Calu3 (cell line): ENCODE measurements around the gene CLCF1. TPM values are rescaled to one million over a fixed set of nuclear protein-coding genes. Genes with fewer than 3 reads are reported as not detected.

Experiments
- BruUV-seq: library from RNA; stranded (reverse); fragments of 400-500 nt; replicated peaks from 2 replicates; lab custom pipeline; 2021; lab: Mats Ljungman, UMichigan
- CTCF ChIA-PET: fragments of 300-600 bp; sonication (Branson Sonifier 250); formaldehyde crosslinking; loops from one replicate; lab custom pipeline; 2022; ENCODE audit warnings: antibody characterized with exemption; lab: Charles Lee
- DNase-seq: peaks from one replicate; pipeline ENCODE4 v3.0.0; 2022
- H3K27ac Mint-ChIP-seq: one replicate; pipeline ENCODE4 v1.8.0; 2022; ENCODE audit warnings: mixed read lengths; ENCODE audit not compliant: unreplicated experiment
- H3K27me3 Mint-ChIP-seq: one replicate; pipeline ENCODE4 v1.8.0; 2022; ENCODE audit warnings: mixed read lengths; ENCODE audit not compliant: unreplicated experiment
- H3K36me3 Mint-ChIP-seq: one replicate; pipeline ENCODE4 v1.8.0; 2022; ENCODE audit warnings: mild to moderate bottlenecking, moderate library complexity, mixed read lengths; ENCODE audit not compliant: insufficient read depth, unreplicated experiment
- H3K4me1 Mint-ChIP-seq: one replicate; pipeline ENCODE4 v1.8.0; 2022; ENCODE audit warnings: mild to moderate bottlenecking, low read depth, mixed read lengths; ENCODE audit not compliant: unreplicated experiment
- H3K4me3 Mint-ChIP-seq: one replicate; pipeline ENCODE4 v1.8.0; 2022; ENCODE audit warnings: mild to moderate bottlenecking, low read depth, moderate library complexity, mixed read lengths; ENCODE audit not compliant: unreplicated experiment
- H3K9me3 Mint-ChIP-seq: one replicate; pipeline ENCODE4 v1.8.0; 2022; ENCODE audit warnings: low read depth, mixed read lengths; ENCODE audit not compliant: unreplicated experiment
- CTCF ChIP-seq: fragments of 200-600 bp; IDR thresholded peaks from one replicate; pipeline ENCODE4 v1.8.0; 2022; ENCODE audit warnings: antibody characterized with exemption; ENCODE audit not compliant: unreplicated experiment
- intact Hi-C: fragments of 100-400 bp; cut with micrococcal nuclease; formaldehyde crosslinking; loops from one replicate; pipeline ENCODE4 v1.10.0; 2022; ENCODE audit not compliant: unreplicated experiment
- total RNA-seq: library from RNA; stranded (reverse); gene quantifications from 2 replicates; pipeline ENCODE4 v1.2.3, GENCODE V29; 2022

The CLCF1 gene
- total RNA-seq, 1 experiment from 2014 or later: 7.5 TPM

- Mint-ChIP-seq H3K27ac (no peak overlapping the region), H3K36me3 (peaks cover 40% of the 10 kb centered on the region), H3K9me3 (no peaks in the 10 kb centered on the region), H3K4me1 (peaks cover 58% of the 10 kb centered on the region), H3K4me3 (peak overlapping the region; percentile 31), H3K27me3 (no peaks in the 10 kb centered on the region)
- BruUV-seq: no TSS peak
- peak; percentile 88 for TF ChIP-seq CTCF
- CTCF ChIA-PET: interaction anchor here (0.5 to 1.7 kb wide), 6 partner anchors 19 to 226 kb away, joined by 3 to 20 read pairs (median 5); partner anchors contain the start of gene CLCF1
- intact Hi-C loops: loop anchor here (5.0 to 10.0 kb wide), 2 partner anchors 41 to 153 kb away; partner anchors contain the start of genes CDK2AP2, PITPNM1 and RAD9A
- peak; percentile 71 for DNase-seq
Observed at GRCh38 chr11:67351275-67352005, 22.0 kb downstream of the CLCF1 start.

GRCh38 chr11:67349928-67350465 is 23.4 kb downstream of the CLCF1 start:
- no peaks in the 10 kb centered on the region for H3K27me3 Mint-ChIP-seq
- H3K4me1 Mint-ChIP-seq: peaks cover 58% of the 10 kb centered on the region
- no peaks in the 10 kb centered on the region for H3K9me3 Mint-ChIP-seq
- TF ChIP-seq CTCF: no peak
- peak overlapping the region; percentile 45 for H3K27ac Mint-ChIP-seq
- H3K4me3 Mint-ChIP-seq: no peak overlapping the region
- no peak for DNase-seq
- intact Hi-C loops: loop anchor here (5.0 to 10.0 kb wide), 3 partner anchors 32 to 155 kb away; partner anchors contain the start of genes CDK2AP2, PITPNM1 and RAD9A
- H3K36me3 Mint-ChIP-seq: peaks cover 47% of the 10 kb centered on the region
- BruUV-seq: no TSS peak
- CTCF ChIA-PET: interaction anchor here (0.6 kb wide), 1 partner anchor 796 kb away, joined by 8 read pairs; no protein-coding TSS in a partner anchor

GRCh38 chr11:67349457-67349856 is 23.9 kb downstream of the CLCF1 start:
- no TSS peak for BruUV-seq
- no peak for TF ChIP-seq CTCF
- no peaks in the 10 kb centered on the region for H3K9me3 Mint-ChIP-seq
- H3K4me1 Mint-ChIP-seq: peaks cover 58% of the 10 kb centered on the region
- H3K27ac Mint-ChIP-seq: peak overlapping the region; percentile 45
- intact Hi-C loops: loop anchor here (5.0 kb wide), 1 partner anchor 33 kb away; no protein-coding TSS in a partner anchor
- H3K4me3 Mint-ChIP-seq: no peak overlapping the region
- H3K27me3 Mint-ChIP-seq: no peaks in the 10 kb centered on the region
- no peak for DNase-seq
- H3K36me3 Mint-ChIP-seq: peaks cover 45% of the 10 kb centered on the region
- CTCF ChIA-PET: no interaction called here

- TF ChIP-seq CTCF: no peak
- CTCF ChIA-PET: interaction anchor here (0.6 kb wide), 2 partner anchors 10 to 41 kb away, joined by 4 to 6 read pairs; no protein-coding TSS in a partner anchor
Observed at GRCh38 chr11:67349036-67349435, 24.4 kb downstream of the CLCF1 start.

More at GRCh38 chr11:67349036-67349435, 24.4 kb downstream of the CLCF1 start:
- Mint-ChIP-seq H3K9me3 (no peaks in the 10 kb centered on the region), H3K27me3 (no peaks in the 10 kb centered on the region), H3K4me1 (peaks cover 57% of the 10 kb centered on the region), H3K36me3 (peaks cover 44% of the 10 kb centered on the region), H3K27ac (peak overlapping the region; percentile 45), H3K4me3 (no peak overlapping the region)
- DNase-seq: no peak
- BruUV-seq: no TSS peak
- intact Hi-C loops: loop anchor here (5.0 kb wide), 1 partner anchor 33 kb away; no protein-coding TSS in a partner anchor
